Measurements from ENCODE around the gene PVALB.

DNA sequence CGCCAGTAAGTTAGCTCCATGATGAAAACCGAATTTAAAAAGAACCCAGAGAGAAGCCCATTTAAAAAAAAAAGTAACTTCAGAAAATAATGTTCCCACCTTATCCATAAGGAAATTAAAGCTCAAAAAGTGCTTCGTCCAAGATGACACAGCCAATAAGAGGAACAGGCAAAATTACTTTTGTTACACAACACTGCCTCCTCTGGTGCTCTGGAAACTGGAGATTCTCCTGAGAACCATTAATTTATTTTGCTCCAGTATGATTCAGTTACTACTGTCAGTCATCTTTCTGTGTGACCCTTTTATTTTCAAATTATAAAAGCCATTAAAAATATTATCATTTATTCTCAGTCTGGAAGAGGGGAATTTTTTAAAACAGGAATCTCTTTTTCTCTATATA, 42.9 kb downstream of the PVALB start:
- TF ChIP-seq CTCF (IDR thresholded peaks at IDR 0.05; ENCODE audit: low read depth, low read length, poor library complexity, severe bottlenecking) (peak; percentile 23), EZH2phosphoT487 (IDR thresholded peaks at IDR 0.05; ENCODE audit: borderline replicate concordance, low read length) (no peak)
